Body of pancreas (tissue), 4 donors: Measurements from ENCODE around the gene UNC93B1.

Experiments
- POLR2A ChIP-seq, 3 donors: fragments of 450-650 bp; IDR thresholded peaks; one replicate each; pipeline ENCODE4 v1.6.1; 2016; ENCODE audit warnings: antibody characterized with exemption in 3 of 3, mild to moderate bottlenecking in 2 of 3
- TF ChIP-seq, protein P1 (sequence below), 7 experiments: fragments of 450-650 bp in 4 of 7; fragments of 200-600 bp in 3 of 7; sonication (generic) in 3 of 7; IDR thresholded peaks; one replicate each; pipeline ENCODE4 v1.5.1; 2016 to 2019; ENCODE audit warnings: antibody characterized with exemption in 7 of 7

DNA sequence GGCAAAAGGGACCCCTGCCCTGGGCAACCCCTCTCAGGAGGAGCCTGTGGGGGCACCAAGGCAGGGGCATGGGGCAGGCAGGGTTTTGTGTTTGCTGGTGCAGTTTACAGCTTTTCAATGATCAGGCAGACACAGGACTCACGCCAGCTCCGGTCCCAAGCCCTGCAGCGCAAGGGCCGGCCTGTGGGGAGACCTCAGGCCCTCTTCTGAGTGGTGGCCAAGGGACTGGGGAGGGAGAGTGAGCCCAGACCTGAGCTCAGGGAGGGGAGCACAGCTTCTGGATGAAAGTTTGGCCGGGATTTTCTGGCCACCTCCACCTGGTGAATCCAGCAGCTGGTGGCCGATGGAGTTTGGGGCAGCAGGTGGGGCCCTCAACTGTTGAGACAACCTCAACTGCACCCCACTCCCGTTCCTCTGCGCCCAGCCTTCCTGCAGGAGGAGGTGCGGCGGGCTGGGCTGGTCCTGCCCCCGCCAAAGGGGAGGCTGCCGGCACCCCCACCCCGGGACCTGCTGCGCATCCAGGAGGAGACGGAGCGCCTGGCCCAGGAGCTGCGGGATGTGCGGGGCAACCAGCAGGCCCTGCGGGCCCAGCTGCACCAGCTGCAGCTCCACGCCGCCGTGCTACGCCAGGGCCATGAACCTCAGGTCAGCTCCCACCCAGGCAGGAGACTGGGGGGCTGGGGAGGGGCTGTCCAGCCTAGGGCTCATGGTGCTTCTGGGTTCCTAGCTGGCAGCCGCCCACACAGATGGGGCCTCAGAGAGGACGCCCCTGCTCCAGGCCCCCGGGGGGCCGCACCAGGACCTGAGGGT is 38.5 kb upstream of the UNC93B1 start:
- TF ChIP-seq POLR2A (IDR thresholded peaks at IDR 0.05): no peak
- TF ChIP-seq, protein P1, sequence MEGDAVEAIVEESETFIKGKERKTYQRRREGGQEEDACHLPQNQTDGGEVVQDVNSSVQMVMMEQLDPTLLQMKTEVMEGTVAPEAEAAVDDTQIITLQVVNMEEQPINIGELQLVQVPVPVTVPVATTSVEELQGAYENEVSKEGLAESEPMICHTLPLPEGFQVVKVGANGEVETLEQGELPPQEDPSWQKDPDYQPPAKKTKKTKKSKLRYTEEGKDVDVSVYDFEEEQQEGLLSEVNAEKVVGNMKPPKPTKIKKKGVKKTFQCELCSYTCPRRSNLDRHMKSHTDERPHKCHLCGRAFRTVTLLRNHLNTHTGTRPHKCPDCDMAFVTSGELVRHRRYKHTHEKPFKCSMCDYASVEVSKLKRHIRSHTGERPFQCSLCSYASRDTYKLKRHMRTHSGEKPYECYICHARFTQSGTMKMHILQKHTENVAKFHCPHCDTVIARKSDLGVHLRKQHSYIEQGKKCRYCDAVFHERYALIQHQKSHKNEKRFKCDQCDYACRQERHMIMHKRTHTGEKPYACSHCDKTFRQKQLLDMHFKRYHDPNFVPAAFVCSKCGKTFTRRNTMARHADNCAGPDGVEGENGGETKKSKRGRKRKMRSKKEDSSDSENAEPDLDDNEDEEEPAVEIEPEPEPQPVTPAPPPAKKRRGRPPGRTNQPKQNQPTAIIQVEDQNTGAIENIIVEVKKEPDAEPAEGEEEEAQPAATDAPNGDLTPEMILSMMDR (IDR thresholded peaks at IDR 0.05): no peak
